ENCODE measurements around the gene PLA2G4E.

The PLA2G4E gene

GRCh38 chr15:42016971-42017370, 3.9 kb downstream of the PLA2G4E start:
- no peak for DNase-seq

GRCh38 chr15:42014406-42014805, 6.4 kb downstream of the PLA2G4E start:
- no peak for DNase-seq

GRCh38 chr15:42012928-42013482, 7.8 kb downstream of the PLA2G4E start:
- DNase-seq: no peak

- DNase-seq: no peak
Observed at GRCh38 chr15:42012241-42012640, 8.6 kb downstream of the PLA2G4E start.

GRCh38 chr15:42011074-42011473, 9.8 kb downstream of the PLA2G4E start:
- no peak for DNase-seq

GRCh38 chr15:42010434-42010833, 10.4 kb downstream of the PLA2G4E start:
- DNase-seq: no peak

- DNase-seq: no peak
Observed at GRCh38 chr15:42009474-42009873, 11.4 kb downstream of the PLA2G4E start.

GRCh38 chr15:42009022-42009421, 11.8 kb downstream of the PLA2G4E start:
- no peak for DNase-seq

GRCh38 chr15:42007386-42007785, 13.5 kb downstream of the PLA2G4E start:
- DNase-seq: no peak

GRCh38 chr15:42002333-42002732, 18.5 kb downstream of the PLA2G4E start:
- no peak for DNase-seq

GRCh38 chr15:42001236-42001635, 19.6 kb downstream of the PLA2G4E start:
- DNase-seq: no peak

GRCh38 chr15:41999290-42000285, 21.3 kb downstream of the PLA2G4E start:
- no peak for DNase-seq

GRCh38 chr15:41997845-41998244, 23.0 kb downstream of the PLA2G4E start:
- DNase-seq: no peak

GRCh38 chr15:41996921-41997592, 23.8 kb downstream of the PLA2G4E start:
- DNase-seq: no peak

GRCh38 chr15:41996376-41996775, 24.5 kb downstream of the PLA2G4E start:
- no peak for DNase-seq

- DNase-seq: no peak
Observed at GRCh38 chr15:41995476-41995855, 25.4 kb downstream of the PLA2G4E start.

- no peak for DNase-seq
Observed at GRCh38 chr15:41994772-41995475, 25.9 kb downstream of the PLA2G4E start.

- no peak for DNase-seq
Observed at GRCh38 chr15:41994171-41994650, 26.6 kb downstream of the PLA2G4E start.

- no peak for DNase-seq
Observed at GRCh38 chr15:41993472-41994170, 27.2 kb downstream of the PLA2G4E start.

- DNase-seq: no peak
Observed at GRCh38 chr15:41992803-41993190, 28.0 kb downstream of the PLA2G4E start.

- DNase-seq: no peak
Observed at GRCh38 chr15:41992151-41992802, 28.6 kb downstream of the PLA2G4E start.

GRCh38 chr15:41990691-41991090, 30.2 kb downstream of the PLA2G4E start:
- DNase-seq: no peak
